Measurements from ENCODE around the gene KMT5B.

Gene KMT5B

DNA sequence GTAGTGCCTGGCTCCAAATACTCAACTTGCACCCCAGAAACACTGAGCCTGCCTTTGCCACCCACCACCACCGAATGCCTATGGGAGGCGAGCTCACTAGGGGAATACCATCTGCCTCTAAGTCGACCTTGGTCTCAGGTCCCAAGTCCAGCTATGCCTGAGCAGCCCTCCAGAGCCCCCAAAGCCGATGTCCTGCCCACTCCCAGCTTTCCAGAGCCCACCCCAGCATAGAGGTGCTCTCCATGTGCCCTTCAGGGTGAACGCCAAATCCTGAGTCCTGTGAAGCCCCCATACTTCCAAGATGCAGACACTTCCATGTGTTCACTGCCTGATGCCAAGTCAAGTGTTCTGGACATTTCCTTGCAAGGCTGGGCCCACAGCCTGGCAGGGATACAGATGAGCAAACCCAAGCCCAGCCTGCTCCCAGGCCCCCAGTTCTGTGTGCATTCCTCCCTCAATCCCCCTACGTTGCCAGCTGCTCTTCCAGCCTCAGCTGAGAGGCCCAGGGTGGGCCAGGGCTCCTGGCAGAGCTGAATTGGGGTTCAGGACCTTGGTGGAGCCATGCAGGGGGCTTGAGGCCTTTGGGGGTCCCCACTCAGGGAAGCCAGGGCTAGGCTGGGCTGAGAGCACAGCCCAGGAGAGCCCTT is 2.6 kb upstream of the KMT5B start:
- DNase-seq = no peak

DNA sequence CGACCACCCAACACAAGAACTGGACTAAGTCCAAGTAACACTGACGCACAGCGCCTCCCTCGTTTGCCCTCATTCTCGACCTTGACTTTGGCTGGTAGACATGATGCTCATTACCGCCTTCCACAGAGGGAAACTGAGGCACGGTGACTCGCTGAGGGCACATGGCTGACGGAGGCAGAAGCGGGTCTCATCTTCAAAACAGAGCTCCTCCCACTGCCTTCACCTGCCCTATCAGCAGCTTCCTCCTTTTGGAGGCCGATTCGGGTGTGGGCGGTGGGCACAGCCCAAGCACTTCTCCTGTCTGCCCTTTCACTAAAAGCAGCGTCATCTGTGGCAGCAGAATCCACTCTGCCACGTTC is 2.0 kb upstream of the KMT5B start:
- DNase-seq = no peak

DNA sequence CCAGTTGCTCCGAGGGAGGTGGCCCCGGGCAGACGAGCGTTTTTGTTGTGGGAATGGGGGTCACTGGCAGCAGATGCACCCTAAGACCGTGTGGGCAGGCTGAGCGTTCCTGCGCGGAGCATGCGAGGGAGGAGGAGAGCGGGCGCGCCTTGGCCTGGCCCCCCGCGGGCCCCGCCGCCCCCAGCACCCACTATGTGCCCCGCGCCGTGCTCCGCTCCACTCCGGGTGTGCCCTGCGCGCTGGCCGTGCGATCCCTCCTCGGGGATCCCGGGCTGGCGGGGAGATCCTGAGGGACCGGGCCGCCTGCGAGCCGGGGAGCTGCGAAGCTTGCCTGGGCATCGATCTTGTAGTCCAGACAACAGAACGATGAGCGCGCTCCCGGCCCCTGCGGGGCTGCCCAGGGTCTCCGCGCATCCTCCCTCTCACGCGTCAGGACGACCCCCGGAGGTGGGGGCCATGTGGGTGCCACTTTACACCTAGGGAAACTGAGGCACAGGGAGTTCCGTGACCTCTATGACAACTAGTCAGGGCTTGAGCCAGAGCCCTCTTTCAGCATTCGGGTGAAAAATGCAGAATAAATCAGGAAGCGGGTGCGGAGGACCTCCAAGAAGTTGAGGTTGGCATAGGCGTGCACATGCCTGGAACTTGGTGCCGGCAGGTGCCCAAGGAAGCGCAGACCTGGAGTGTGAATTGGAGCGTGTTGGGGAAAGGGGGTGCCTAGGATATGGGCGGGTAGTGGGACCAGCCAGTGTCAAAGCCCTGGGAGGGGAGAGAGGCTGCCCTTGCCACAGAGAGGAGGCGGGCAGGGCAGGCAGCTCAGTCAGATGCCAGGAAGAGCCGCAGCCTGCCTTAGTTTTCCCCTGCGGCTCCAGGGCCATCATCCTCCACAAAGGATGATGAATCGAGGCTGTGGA is 1.3 kb upstream of the KMT5B start:
- peak in 3 of 6 experiments; percentile 37 to 68 (median 38) for DNase-seq

GRCh38 chr11:68213555-68214172 is 568 bp upstream of the KMT5B start:
- peak; percentile 74 to 98 (median 85) for DNase-seq

GRCh38 chr11:68212421-68213134 is 518 bp downstream of the KMT5B start:
- DNase-seq = peak; percentile 25 to 61 (median 52)

- DNase-seq = no peak
Measured at GRCh38 chr11:68211546-68211945, 1.6 kb downstream of the KMT5B start.

GRCh38 chr11:68206211-68206610 is 6.9 kb downstream of the KMT5B start:
- DNase-seq = peak in 3 of 6 experiments; percentile 22 to 54 (median 49)

DNA sequence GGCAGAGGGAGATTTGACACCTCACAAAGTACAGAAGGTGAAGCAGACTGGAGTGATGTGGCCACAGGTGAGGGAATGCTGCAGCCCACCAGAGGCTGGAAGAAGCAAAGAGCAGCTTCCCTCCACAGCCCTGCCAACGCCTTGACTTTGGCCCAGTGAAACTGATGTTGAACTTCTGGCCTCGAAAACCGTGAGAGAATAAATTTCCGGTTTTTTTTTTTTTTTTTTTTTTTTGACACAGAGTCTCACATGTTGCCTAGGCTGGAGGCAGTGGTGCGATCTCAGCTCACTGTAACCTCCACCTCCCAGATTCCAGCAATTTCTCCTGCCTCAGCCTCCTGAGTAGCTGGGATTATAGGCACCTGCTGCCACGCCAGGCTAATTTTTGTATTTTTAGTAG is 8.7 kb downstream of the KMT5B start:
- no peak for DNase-seq

DNA sequence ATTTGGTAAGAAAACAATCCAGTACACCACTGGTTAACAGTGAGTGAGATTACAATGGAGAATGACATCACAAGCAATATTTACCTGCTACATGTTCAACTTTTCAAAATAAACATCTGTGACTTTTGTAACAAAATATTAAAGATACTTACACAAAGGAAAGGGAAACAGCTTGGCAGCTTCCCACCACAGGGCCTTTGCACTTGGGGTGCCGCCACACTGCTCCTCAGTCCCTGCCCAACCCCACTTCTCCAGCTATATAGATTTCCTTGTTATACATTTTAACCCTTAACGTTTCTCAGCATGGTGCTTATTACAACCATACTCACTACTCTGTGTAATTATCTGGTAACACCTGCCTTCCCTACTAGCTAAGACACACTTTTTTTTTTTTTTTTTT is 10.9 kb downstream of the KMT5B start:
- no peak for DNase-seq

- no peak for DNase-seq
Measured at GRCh38 chr11:68201492-68201891, 11.6 kb downstream of the KMT5B start.

DNA sequence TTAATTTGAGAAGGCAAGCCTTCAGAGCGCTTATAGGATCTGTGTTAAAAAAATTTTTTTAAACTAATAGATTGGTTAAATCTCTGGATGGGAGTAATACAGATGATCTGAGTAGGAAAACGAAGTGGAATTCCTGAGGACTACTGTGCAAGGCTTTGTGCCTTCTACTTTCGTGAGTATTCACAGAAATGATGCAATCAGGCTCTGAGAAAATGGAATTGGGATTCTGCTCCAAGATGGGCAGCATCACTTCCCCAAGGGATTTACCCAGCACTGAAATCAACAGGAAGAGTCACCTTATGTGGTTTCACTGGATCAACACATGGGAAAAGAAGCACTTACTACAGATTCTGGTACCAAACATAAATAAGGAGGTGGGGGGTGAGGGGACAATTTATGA is 12.5 kb downstream of the KMT5B start:
- no peak for DNase-seq

GRCh38 chr11:68199295-68199987 is 13.7 kb downstream of the KMT5B start:
- no peak for DNase-seq

DNA sequence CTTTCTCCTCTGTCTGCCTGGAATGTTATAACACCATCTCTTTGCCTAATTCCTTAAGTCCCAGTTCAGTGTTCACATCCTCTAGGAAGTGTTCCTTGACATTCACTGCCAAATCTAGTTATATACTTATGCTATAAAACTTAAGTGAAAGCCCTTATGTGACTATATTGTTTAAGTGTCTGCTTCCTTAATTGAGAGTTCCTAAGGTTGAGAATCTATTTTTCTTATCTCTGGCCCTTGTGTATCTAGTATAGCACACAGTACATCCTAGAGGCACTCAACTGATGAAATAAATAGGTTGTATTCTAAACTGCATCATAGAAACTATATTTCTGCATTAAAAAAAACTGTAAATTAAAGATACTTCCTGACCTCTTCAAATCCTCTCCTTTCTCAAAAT is 16.9 kb downstream of the KMT5B start:
- no peak for DNase-seq

DNA sequence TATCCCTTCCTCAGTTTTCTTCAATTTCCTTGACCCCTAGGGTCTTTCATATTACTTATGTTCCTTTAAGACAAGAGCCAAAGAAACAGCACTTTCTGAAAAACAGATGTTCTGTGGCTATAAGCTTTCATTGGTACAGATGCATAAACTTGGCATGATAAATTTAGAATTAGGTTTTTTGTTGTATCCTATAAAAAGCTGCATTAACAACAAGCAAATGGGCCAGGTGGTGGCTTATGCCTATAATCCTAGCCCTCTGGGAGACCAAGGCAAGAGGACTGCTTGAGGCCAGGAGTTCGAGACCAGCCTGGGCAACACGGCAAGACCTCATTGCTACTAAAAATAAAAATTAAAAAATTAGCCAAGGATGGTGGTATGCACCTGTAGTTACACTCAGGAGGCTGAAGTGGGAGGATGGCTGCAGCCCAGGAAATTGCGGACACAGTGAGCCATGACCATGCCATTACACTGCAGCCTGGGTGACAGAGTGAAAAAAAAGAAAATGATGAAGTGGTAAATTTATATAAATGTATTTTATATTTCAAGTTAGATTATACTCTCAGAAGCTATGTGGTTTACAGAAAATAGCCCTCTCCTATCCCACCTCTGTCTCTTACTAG is 18.3 kb downstream of the KMT5B start:
- DNase-seq = no peak

DNA sequence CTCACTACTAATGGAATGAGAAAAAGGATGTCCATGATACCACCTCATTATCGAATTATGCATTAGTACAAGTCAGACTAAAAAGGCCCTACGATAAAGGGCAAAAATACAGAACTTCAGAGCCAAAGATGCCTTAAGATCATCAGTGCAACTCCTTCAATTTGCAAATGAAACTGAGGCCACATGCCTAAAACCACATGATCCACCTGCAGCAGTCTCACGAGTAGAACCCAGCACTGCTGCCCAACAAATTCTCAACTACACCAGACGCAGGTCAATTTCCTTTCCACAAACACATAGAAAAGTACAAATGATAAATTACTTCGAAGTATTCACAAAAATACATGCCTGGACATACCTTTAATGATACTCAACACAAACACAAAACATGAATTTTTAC is 20.1 kb downstream of the KMT5B start:
- DNase-seq = no peak

DNA sequence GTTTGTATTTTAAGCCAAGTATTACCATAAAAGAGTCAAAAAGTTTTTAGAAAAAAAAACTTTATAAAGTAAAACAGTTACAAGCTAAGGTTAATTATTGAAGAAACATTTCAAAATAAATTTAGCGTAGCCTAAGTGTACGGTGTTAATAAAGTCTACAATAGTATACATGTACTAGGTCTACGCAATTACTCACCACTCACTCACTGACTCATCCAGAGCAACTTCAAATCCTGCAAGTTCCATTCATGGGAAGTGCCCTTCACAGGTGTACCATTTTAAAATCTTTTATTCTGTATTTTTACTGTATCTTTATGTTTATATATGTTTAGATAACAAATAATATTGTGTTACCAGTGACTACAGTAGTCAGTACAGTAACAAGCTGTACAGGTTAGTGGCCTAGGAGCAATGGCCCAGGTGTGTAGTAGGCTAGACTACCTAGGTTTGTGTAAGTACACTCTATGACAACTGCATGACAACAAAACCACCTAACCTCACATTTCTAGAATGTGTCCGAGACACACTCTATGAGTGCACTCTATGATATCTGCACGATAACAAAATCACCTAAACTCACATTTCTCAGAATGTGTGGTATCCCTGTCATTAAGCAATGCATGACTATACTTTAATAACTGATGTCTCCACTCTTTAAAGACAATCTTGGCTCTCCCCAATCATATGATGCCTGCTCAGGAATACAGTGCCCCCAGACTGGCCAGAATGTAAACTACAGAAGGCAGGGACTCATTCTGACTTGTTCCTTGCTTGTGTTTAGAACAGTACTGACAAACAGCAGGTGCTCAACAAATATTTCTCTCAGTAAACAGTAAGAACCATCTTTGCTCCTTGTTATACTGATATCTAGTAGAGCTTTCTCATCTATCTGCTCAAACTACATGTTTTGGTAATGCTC is 21.2 kb downstream of the KMT5B start:
- DNase-seq = no peak

DNA sequence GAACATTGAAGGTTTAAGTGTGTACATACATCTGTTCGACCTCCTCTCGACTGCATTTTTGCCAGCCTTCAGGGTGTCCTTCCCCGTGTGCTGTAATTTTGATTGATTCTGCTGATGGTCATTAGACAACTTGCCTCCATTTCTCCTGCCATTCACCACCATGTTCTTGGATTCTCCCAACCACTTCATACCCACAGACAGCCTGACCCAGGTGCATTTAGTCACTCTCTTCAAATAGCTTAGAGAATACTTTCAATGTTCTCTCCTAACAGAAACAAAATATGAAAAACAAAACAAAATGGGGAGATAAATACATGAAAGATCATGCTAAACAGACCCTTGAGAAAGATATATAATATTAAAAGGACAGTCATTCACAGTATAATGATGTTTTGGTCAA is 23.2 kb downstream of the KMT5B start:
- DNase-seq = no peak

GRCh38 chr11:68189082-68189481 is 24.0 kb downstream of the KMT5B start:
- DNase-seq = no peak

GRCh38 chr11:68186061-68186460 is 27.0 kb downstream of the KMT5B start:
- no peak for DNase-seq

GRCh38 chr11:68181719-68182451 is 31.2 kb downstream of the KMT5B start:
- no peak for DNase-seq

Data from stimulated activated naive CD4-positive, alpha-beta T cell (primary cell).